Measurements from ENCODE around the gene MEF2D.

Gene MEF2D

DNA sequence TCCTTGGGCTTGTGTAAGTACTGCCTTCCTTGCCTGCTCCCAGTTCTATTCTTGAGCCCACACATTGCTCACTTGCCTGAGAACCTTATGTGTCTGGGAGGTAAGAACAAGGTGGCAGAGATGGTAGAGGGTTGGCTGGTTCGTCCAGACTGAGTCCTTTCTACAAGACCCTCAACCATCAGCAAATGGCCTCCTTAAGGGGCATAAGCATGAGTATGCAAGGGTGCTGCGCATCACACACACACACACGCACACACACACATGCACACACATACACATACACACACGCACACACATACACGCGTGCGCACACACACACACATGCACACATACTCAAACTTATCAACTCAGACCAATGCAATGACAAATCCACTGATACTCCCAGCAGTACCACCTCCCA is 74.6 kb downstream of the MEF2D start:
- DNase-seq (ENCODE audit: low spot score), result no peak

DNA sequence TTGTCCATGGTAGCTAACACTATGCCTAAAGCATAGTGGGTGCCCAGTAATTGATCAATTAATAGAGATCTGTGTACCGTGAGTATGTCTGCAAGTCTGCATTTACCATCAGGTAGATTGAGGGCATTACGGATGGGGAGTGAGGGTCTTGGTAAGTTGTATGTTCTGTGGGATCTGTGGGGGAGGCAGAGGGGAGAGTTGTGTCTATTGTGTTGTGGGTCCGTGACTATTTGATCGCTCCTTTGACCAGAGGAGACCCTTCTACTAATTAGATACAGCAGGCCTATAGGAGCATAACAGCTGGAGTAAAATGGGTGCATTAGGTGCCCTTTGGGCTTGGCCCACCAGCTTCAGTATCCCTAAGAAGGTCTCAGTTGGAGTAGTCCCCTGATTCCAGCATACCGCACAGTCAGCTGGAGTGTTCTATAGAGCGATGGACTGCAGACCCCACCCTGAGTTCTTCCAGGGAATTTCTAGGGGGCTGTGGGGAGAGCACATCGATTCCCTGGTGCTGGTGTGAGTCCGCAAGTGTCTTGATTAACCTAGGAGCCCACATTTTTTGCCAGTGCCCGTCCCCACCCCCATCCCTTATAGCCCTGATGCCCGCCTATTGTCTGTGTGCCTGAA is 75.7 kb downstream of the MEF2D start:
- no peak for DNase-seq (ENCODE audit: low spot score)

DNA sequence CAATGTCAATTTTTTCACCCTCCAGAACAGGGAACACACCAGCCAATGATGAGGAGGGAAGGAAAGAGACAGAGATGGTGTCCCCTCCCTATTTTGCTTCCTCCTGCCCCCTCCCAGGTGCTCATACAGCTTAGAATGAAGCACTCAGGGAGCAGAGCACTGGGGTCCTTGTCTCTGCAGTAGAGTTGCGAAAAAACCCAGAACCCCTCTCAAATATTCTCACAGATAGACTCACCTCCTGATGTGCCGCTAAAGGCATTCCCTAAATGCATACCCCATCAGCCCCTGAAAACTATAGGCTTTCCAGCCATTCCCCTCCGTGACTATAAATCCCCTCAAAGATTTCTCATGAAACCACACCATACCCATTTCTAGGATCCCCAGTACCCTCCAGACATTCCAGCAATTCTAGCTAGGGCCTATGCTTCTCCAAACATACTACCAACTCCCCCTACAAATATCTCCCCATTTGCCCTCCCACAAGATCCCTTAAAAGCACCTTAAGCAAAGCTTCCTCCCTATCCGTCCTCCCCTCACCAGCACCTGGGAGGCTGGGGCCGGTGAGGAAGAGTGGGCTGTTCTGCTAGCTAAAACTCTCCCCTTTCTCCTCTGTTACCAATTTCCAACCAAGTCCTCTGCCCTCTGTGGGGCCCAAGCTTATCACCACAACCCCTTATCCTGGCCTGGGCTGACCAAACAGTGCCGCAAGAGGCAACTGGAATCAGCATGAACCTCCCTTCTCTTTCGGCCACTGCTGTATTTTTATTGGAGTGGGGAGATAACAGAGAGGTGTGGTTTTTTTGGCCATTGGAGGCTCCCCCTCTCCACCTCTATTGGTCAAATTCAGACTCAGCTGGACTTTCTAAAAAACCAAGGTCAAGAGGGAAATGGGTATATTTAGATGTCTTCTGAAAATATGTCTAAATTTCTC is 76.9 kb downstream of the MEF2D start:
- no peak for DNase-seq (ENCODE audit: low spot score)

DNA sequence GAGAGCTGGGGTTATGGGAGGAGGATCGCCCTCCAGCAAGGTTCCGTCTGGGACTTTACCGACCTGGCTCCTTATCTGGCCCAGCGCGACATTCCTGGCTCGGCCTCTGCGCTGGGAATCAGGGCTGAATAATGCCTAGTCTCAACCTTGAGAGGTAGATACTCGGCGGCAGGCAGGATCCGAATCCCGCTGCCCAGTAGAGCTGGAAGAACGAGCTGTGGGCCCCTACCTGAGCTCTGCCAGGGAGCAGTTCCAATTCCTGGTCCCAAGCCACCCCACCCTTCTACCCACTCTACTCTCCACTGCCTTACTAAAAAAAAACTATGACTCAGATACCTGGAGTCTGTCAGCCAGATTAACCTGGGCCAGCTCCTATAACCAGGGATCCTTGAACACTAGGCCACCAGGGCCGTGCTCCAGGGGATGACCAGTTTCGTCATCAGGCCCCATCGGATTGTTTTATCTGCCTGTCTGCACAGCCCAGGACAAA is 77.9 kb downstream of the MEF2D start:
- DNase-seq (ENCODE audit: low spot score), result no peak

DNA sequence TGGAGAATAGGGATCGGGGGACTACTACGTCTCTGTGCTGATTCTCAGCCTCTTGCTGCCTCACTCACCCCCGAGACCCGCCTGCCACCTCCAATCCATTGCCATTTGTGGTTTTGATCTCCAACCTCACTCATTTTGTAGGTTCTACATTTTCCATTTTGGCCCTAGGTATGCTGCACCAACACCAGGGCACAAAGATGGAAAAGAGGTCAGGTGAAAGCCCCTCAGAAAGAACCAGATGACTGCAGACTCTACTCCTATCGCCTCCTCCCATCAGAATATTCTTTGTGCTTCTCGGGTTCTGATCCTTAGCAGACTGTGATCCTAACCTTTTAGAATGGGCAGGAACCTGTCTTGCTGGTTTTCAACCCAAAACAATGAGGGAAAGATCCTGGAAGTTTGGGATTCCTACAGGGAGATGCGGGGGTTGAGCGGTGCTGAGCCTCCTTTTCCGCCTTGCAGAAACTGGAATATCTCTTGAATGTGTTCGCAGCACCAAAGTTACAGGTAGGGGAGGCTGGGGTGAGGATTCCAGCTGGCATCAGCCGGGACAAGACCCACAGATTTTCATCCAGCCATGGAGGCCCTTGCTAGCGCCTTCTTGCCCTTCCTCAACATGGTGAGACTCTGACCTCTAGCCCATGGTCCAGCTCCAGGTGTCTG is 78.5 kb downstream of the MEF2D start:
- no peak for DNase-seq (ENCODE audit: low spot score)

DNA sequence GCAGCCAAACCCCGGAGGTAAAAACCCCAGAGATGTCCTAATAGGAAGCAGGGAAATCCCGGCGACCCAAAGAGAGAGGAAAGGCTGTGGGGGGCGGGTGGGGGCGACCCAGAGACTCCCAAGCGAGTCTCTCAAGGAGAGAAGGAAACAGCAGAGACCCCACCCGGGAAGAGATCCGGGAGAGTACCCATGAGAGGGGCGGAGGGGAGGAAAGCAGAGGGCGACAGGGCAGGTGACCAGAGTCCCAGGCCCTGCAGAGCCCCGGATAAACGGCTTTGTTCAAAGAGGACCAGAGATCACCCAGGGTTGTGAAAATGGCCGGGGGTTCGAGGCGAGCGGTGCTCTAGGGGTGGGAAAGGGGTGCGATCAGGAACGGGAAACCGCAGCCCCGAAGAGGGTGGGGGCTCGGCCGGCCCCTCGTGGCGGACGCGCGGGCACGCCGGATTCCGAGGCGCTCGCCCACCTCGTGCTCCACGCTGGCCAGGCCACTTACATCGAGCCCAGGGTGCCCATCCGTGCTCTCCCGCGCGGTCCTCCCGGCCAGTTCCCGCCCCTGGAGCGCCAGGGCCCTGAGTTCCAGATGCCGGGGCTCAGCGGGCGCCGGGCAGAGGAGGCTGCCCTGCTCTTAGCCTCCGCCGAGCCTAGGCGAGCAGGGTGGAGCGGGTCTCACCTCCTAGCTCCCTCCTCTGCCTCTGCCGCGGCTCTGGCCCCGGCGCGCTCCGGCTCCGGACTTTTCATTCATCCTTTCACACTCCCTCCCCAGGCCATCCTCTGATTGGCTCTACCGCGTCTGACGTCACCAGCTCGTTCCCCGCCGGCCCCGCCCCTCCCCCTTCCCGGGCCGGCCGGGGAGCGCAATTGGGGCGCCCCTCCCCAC is 79.3 kb downstream of the MEF2D start:
- peak; percentile 91 for DNase-seq (ENCODE audit: low spot score)

DNA sequence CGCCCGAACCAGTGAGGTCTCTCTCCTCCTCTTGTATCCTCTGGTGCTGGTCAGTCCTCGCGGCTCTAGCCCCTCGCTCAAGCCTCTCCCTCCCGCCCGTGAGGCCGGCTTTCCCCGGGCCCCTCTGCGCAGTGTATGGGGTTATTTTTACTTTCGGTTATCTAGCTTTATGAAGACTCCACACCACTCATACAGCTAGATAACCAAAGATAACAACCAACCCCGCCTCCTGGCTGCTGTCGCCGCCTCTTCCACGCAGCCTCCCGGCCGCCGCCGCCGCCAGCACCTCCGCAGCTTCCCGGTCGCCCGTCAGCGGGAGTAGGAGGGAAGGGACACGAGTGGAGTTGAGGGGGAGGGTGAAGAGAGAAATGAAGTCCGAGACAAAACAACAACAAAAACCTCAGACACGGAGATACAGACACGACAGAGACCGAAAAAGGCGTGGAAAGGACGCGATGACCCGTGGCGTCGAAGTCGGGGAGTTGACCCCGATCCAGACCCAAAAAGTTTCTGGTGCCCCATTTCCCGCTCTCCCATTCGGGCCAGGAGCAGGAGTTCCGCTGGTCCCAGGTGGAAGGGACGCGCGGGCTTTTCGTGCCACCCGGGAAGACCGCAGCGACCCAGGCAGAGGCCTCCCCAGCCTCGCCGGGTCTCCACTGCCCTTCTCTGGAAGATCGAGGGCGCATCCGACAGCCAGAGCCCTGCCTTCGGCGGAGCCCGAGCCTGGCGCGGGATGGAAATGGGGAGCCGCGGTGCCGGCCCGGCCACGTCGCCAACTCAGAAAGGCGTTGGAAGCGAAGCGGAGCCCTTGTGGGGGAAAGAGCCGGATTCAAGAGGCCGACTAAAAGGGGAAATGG is 80.1 kb downstream of the MEF2D start:
- no peak for DNase-seq (ENCODE audit: low spot score)

DNA sequence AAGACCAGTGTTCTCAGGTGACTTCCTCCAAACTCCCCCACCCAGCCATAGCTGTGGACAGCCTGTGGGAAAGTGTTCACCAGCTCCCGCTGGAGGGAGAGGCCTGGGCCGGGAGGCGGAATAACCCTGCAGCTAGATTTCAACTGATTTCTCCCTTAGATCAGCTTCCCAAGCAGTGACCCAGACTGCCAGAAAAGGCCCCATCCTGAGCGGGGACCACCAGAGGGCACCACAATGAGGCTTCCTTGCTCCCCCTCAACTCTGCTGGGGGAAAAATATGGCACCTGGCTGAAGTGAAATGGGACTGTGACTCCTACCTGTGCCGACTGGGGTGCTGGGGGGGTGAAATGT is 80.7 kb downstream of the MEF2D start:
- peak; percentile 70 for DNase-seq (ENCODE audit: low spot score)

DNA sequence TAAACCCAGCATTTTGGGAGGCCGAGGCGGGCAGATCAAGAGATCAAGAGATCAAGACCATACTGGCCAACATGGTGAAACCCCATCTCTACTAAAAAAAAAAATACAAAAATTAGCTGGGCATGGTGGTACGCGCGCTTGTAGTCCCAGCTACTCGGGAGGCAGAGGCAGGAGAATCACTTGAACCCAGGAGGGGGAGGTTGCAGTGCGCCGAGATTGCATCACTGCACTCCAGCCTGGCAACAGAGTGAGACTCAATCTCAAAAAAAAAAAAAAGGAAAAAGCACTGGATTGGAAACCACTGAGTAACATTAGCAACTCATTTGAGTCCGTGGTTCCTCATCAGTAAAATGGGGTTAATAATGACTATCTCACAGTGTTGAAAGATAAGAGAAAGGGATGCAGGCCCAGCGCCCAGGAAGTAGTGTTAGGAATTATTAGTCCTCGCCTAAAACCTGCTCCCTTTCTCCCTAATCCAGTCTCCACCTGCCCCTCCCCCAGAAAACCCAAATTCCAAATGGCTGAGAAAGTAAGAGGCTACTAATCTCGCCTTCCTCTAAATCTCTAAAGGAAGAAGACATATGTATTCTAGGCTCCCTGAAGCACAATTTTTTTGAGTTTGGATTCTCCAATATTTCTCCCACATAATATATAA is 82.0 kb downstream of the MEF2D start:
- no peak for DNase-seq (ENCODE audit: low spot score)

DNA sequence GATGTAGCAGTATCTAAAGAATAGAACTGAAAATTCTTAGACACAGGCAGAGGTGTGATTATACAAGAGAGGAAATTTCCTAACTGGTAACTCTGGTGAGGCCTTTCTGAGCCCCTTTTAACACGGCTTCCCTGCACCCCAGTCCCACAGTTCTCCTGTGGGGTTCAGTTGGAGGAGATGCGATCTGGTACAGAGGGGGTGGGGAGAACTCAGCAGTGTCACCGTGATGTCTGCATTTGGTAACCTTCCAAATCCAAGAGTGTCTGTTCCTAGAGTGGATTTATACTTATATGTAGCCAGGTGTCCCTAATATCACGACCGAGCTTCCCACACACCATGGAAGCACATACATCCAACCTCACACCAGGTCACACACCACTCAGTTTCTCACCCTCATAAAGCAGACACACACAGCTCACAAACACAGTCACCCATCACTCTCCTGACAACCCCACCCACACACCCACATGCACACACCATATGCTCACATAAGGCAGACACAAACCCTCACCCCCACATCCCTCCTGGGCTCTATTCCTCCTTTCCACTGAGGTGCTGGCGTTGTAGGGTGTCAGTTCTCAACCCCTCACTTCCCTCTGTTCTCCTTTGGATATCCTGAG is 83.1 kb downstream of the MEF2D start:
- DNase-seq (ENCODE audit: low spot score), result no peak

DNA sequence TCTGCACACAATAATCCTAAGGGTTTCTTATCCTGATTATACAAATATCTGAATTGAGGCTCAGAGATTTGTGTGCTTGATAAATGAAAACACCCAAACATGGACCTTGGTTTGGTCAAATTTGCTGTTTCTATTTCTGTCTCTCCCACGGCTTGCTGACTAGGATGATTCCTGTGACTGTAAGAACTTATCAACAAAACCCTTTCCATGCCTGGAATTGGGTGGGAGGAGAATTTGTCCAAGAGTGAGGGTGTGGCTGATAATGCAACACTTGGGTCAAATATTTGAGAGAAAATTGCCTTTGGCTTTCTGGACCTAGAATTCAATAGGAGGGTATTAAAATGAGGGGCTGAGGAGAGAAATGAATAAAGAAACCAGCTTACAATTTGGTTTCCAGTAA is 83.6 kb downstream of the MEF2D start:
- no peak for DNase-seq (ENCODE audit: low spot score)

DNA sequence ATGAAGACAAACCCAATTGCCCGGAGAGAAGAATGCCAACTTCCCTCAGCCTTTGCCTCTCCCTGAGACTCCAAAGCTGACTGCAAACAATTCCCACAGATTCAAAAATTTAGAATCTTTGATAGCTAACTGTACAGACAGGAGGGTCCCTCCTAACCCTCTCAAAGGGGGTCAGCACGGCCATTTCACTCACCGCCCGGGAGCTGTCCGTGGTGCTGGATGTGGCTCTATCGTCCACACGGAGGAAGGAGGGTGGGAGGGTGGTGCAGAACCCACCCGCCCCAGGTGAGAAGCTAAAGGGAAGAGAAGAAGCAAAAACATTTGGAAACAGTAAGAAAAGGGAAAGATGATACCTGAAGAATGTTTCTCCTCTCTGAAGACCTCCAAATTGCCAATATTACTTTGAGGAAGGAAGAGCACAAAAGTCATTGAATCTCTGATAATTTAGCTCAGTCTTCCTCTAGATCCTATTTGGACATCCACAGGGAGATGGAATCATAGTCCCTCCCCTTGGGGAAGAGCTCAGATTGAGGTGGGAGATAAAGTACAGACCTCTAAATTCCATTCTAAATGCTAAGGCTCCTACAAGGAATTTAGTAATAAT is 86.0 kb downstream of the MEF2D start:
- DNase-seq (ENCODE audit: low spot score), result no peak

All from ecto neural progenitor cell (in vitro differentiated cells).